ENCODE measurements around the gene TNFSF11. TPM values are rescaled to one million over a fixed set of nuclear protein-coding genes. Genes with fewer than 3 reads are reported as not detected.

The TNFSF11 gene
- total RNA-seq, 1 donor from 2014 or later = not detected

GRCh38 chr13:42600943-42601342 is 27.0 kb downstream of the TNFSF11 start:
- DNase-seq (no peak), ATAC-seq (no peak)
- intact Hi-C loops (cut with micrococcal nuclease) = loop anchor here (10.0 kb wide), 1 partner anchor 1204 kb away; no protein-coding TSS in a partner anchor

GRCh38 chr13:42602906-42603305 is 29.0 kb downstream of the TNFSF11 start:
- no peak for ATAC-seq
- DNase-seq = no peak
- intact Hi-C loops (cut with micrococcal nuclease) = loop anchor here (10.0 kb wide), 1 partner anchor 1202 kb away; no protein-coding TSS in a partner anchor

- ATAC-seq (no peak), DNase-seq (no peak)
- intact Hi-C loops (cut with micrococcal nuclease) = loop anchor here (10.0 kb wide), 1 partner anchor 1201 kb away; no protein-coding TSS in a partner anchor
These were observed 29.6 kb downstream of the TNFSF11 start for GRCh38 chr13:42603571-42603970.

GRCh38 chr13:42607546-42607945 is 33.6 kb downstream of the TNFSF11 start:
- ATAC-seq = no peak
- no peak for DNase-seq
- intact Hi-C loops (cut with micrococcal nuclease) = loop anchor here (10.0 kb wide), 1 partner anchor 1197 kb away; no protein-coding TSS in a partner anchor

GRCh38 chr13:42610649-42611048 is 36.7 kb downstream of the TNFSF11 start:
- ATAC-seq (no peak), DNase-seq (no peak)
- intact Hi-C loops (cut with micrococcal nuclease) = no loop called here

- ATAC-seq = no peak
- intact Hi-C loops (cut with micrococcal nuclease) = no loop called here
- no peak for DNase-seq
These were observed 37.3 kb downstream of the TNFSF11 start for GRCh38 chr13:42611086-42611779.

GRCh38 chr13:42612021-42612765 is 38.2 kb downstream of the TNFSF11 start:
- ATAC-seq (no peak), DNase-seq (no peak)
- intact Hi-C loops (cut with micrococcal nuclease) = no loop called here

GRCh38 chr13:42614436-42615035 is 40.6 kb downstream of the TNFSF11 start:
- ATAC-seq = no peak
- no peak for DNase-seq
- intact Hi-C loops (cut with micrococcal nuclease) = no loop called here

- ATAC-seq = no peak
- intact Hi-C loops (cut with micrococcal nuclease) = no loop called here
- no peak for DNase-seq
These were observed 41.7 kb downstream of the TNFSF11 start for GRCh38 chr13:42615691-42616090.

- no peak for DNase-seq
- ATAC-seq = no peak
- intact Hi-C loops (cut with micrococcal nuclease) = no loop called here
These were observed 43.3 kb downstream of the TNFSF11 start for GRCh38 chr13:42617221-42617620.

GRCh38 chr13:42623916-42624315 is 50.0 kb downstream of the TNFSF11 start:
- intact Hi-C loops (cut with micrococcal nuclease) = no loop called here
- DNase-seq (no peak), ATAC-seq (no peak)

- intact Hi-C loops (cut with micrococcal nuclease) = no loop called here
These were observed 51.7 kb downstream of the TNFSF11 start for GRCh38 chr13:42625611-42626010.

GRCh38 chr13:42626176-42626860 is 52.4 kb downstream of the TNFSF11 start:
- DNase-seq (no peak), ATAC-seq (no peak)
- intact Hi-C loops (cut with micrococcal nuclease) = no loop called here

More at GRCh38 chr13:42625611-42626010, 51.7 kb downstream of the TNFSF11 start:
- ATAC-seq = no peak
- DNase-seq = no peak

- ATAC-seq (no peak), DNase-seq (no peak)
- intact Hi-C loops (cut with micrococcal nuclease) = no loop called here
These were observed 54.7 kb downstream of the TNFSF11 start for GRCh38 chr13:42628666-42629065.

- intact Hi-C loops (cut with micrococcal nuclease) = no loop called here
- DNase-seq (no peak), ATAC-seq (no peak)
These were observed 57.2 kb downstream of the TNFSF11 start for GRCh38 chr13:42631181-42631580.

GRCh38 chr13:42633495-42633894 is 59.5 kb downstream of the TNFSF11 start:
- DNase-seq (no peak), ATAC-seq (no peak)
- intact Hi-C loops (cut with micrococcal nuclease) = no loop called here

GRCh38 chr13:42638101-42638500 is 64.1 kb downstream of the TNFSF11 start:
- ATAC-seq = no peak
- intact Hi-C loops (cut with micrococcal nuclease) = no loop called here
- no peak for DNase-seq

- no peak for ATAC-seq
- intact Hi-C loops (cut with micrococcal nuclease) = no loop called here
- no peak for DNase-seq
These were observed 64.9 kb downstream of the TNFSF11 start for GRCh38 chr13:42638886-42639285.

- no peak for ATAC-seq
- intact Hi-C loops (cut with micrococcal nuclease) = no loop called here
- DNase-seq = no peak
These were observed 69.1 kb downstream of the TNFSF11 start for GRCh38 chr13:42643076-42643475.

- intact Hi-C loops (cut with micrococcal nuclease) = no loop called here
- ATAC-seq (no peak), DNase-seq (no peak)
These were observed 70.9 kb downstream of the TNFSF11 start for GRCh38 chr13:42644841-42645240.
